Duodenal mucosa (tissue), 2 donors: ENCODE results near the gene PRKAG1.

ENCODE experiments used
- H3K27ac ChIP-seq: one replicate; pipeline ENCODE4 v1.7.0; 2013; ENCODE audit warnings: low read depth, low read length
- H3K27me3 ChIP-seq, 2 donors: one replicate each; pipeline ENCODE4 v1.7.0; 2013; ENCODE audit warnings: low read length in 2 of 2, control low read depth in 1 of 2; ENCODE audit not compliant: insufficient read depth in 2 of 2, control insufficient read depth in 1 of 2
- H3K36me3 ChIP-seq, 2 donors: one replicate each; pipeline ENCODE4 v1.7.0; 2013; ENCODE audit warnings: low read length in 2 of 2, control low read depth in 1 of 2; ENCODE audit not compliant: insufficient read depth in 2 of 2, control insufficient read depth in 1 of 2
- H3K4me1 ChIP-seq, 2 donors: one replicate each; pipeline ENCODE4 v1.7.0; 2013; ENCODE audit warnings: low read length in 2 of 2, control low read depth in 1 of 2; ENCODE audit not compliant: insufficient read depth in 2 of 2, control insufficient read depth in 1 of 2
- H3K4me3 ChIP-seq, 2 donors: one replicate each; pipeline ENCODE4 v1.7.0; 2013; ENCODE audit warnings: low read length in 2 of 2, low read depth in 1 of 2
- H3K9ac ChIP-seq, 2 donors: one replicate each; pipeline ENCODE4 v1.7.0; 2013; ENCODE audit warnings: low read length in 2 of 2, low read depth in 1 of 2
- H3K9me3 ChIP-seq, 2 donors: one replicate each; pipeline ENCODE4 v1.7.0; 2013; ENCODE audit warnings: low read length in 2 of 2, control low read depth in 1 of 2; ENCODE audit not compliant: control insufficient read depth in 1 of 2

PRKAG1 gene

GRCh38 chr12:49057888-49058287 lies 39.3 kb upstream of the PRKAG1 start:
- H3K4me1 ChIP-seq: peaks cover 45 to 49% of the 10 kb centered on the region in 2 donors
- H3K27ac ChIP-seq: peak overlapping the region; percentile 24

GRCh38 chr12:49055978-49056754 lies 37.6 kb upstream of the PRKAG1 start:
- Histone ChIP-seq H3K9ac (peak overlapping the region in 1 of 2 donors; percentile 22), H3K4me3 (peak overlapping the region; percentile 87 to 97), H3K4me1 (peaks cover 39 to 43% of the 10 kb centered on the region in 2 donors), H3K9me3 (no peaks in the 10 kb centered on the region), H3K36me3 (peaks cover 37 to 42% of the 10 kb centered on the region in 2 donors), H3K27ac (no peak overlapping the region), H3K27me3 (no peaks in the 10 kb centered on the region)

More at GRCh38 chr12:49057888-49058287, 39.3 kb upstream of the PRKAG1 start:
- H3K4me3 ChIP-seq: peak overlapping the region; percentile 87 to 97
- peak overlapping the region; percentile 87 to 95 for H3K9ac ChIP-seq
- peaks cover 22 to 25% of the 10 kb centered on the region in 2 donors for H3K36me3 ChIP-seq
- no peaks in the 10 kb centered on the region for H3K9me3 ChIP-seq
- H3K27me3 ChIP-seq: no peaks in the 10 kb centered on the region

- H3K36me3 ChIP-seq: peaks cover 48 to 53% of the 10 kb centered on the region in 2 donors
- peaks cover 39 to 42% of the 10 kb centered on the region in 2 donors for H3K4me1 ChIP-seq
- H3K4me3 ChIP-seq: no peak overlapping the region
- no peaks in the 10 kb centered on the region for H3K9me3 ChIP-seq
- no peak overlapping the region for H3K9ac ChIP-seq
- no peak overlapping the region for H3K27ac ChIP-seq
- H3K27me3 ChIP-seq: no peaks in the 10 kb centered on the region
Observed at GRCh38 chr12:49055092-49055491, 36.5 kb upstream of the PRKAG1 start.

- H3K27me3 ChIP-seq: no peaks in the 10 kb centered on the region
- H3K4me3 ChIP-seq: no peak overlapping the region
- no peaks in the 10 kb centered on the region for H3K9me3 ChIP-seq
- no peak overlapping the region for H3K27ac ChIP-seq
- H3K4me1 ChIP-seq: peaks cover 39 to 42% of the 10 kb centered on the region in 2 donors
- H3K36me3 ChIP-seq: peaks cover 53 to 58% of the 10 kb centered on the region in 2 donors
- H3K9ac ChIP-seq: no peak overlapping the region
Observed at GRCh38 chr12:49054524-49054923, 35.9 kb upstream of the PRKAG1 start.

GRCh38 chr12:49054096-49054495 lies 35.5 kb upstream of the PRKAG1 start:
- no peaks in the 10 kb centered on the region for H3K27me3 ChIP-seq

GRCh38 chr12:49052451-49053208 lies 34.1 kb upstream of the PRKAG1 start:
- no peak overlapping the region for H3K9ac ChIP-seq
- peaks cover 70 to 77% of the 10 kb centered on the region in 2 donors for H3K36me3 ChIP-seq
- no peak overlapping the region for H3K27ac ChIP-seq
- H3K27me3 ChIP-seq: no peaks in the 10 kb centered on the region
- H3K4me3 ChIP-seq: no peak overlapping the region
- H3K9me3 ChIP-seq: no peaks in the 10 kb centered on the region
- peaks cover 25 to 26% of the 10 kb centered on the region in 2 donors for H3K4me1 ChIP-seq

More at GRCh38 chr12:49054096-49054495, 35.5 kb upstream of the PRKAG1 start:
- no peak overlapping the region for H3K9ac ChIP-seq
- H3K4me3 ChIP-seq: no peak overlapping the region
- peaks cover 39 to 40% of the 10 kb centered on the region in 2 donors for H3K4me1 ChIP-seq
- H3K9me3 ChIP-seq: no peaks in the 10 kb centered on the region
- peaks cover 58 to 63% of the 10 kb centered on the region in 2 donors for H3K36me3 ChIP-seq
- H3K27ac ChIP-seq: no peak overlapping the region

GRCh38 chr12:49051777-49052438 lies 33.3 kb upstream of the PRKAG1 start:
- Histone ChIP-seq H3K9me3 (no peaks in the 10 kb centered on the region), H3K4me1 (peaks cover 18 to 19% of the 10 kb centered on the region in 2 donors), H3K27ac (no peak overlapping the region), H3K4me3 (no peak overlapping the region), H3K9ac (no peak overlapping the region), H3K36me3 (peaks cover 72 to 85% of the 10 kb centered on the region in 2 donors), H3K27me3 (no peaks in the 10 kb centered on the region)

- Histone ChIP-seq H3K27me3 (no peaks in the 10 kb centered on the region), H3K4me3 (no peak overlapping the region), H3K9me3 (no peaks in the 10 kb centered on the region), H3K36me3 (peaks cover 74 to 90% of the 10 kb centered on the region in 2 donors), H3K4me1 (peaks cover 12 to 14% of the 10 kb centered on the region in 2 donors), H3K27ac (no peak overlapping the region), H3K9ac (no peak overlapping the region)
Observed at GRCh38 chr12:49051373-49051764, 32.8 kb upstream of the PRKAG1 start.

- Histone ChIP-seq H3K9ac (no peak overlapping the region), H3K9me3 (no peaks in the 10 kb centered on the region), H3K27ac (no peak overlapping the region), H3K36me3 (peaks cover 80 to 96% of the 10 kb centered on the region in 2 donors), H3K4me3 (no peak overlapping the region), H3K27me3 (no peaks in the 10 kb centered on the region), H3K4me1 (peaks cover 6 to 8% of the 10 kb centered on the region in 2 donors)
Observed at GRCh38 chr12:49050507-49051372, 32.2 kb upstream of the PRKAG1 start.
